GM23338 (cell line): ENCODE measurements around the gene OTOR. TPM values are rescaled to one million over a fixed set of nuclear protein-coding genes. Genes with fewer than 3 reads are reported as not detected.

Experiments
- ATAC-seq: fragments of 200-7000 bp; cut with Tn5 transposase; 3 replicates; pipeline ENCODE4 v1.9.1; 2020
- DNase-seq: peaks from one replicate; pipeline ENCODE4 v3.0.0-alpha.2; 2015; ENCODE audit warnings: low spot score
- H2AFZ ChIP-seq: fragments of 200-600 bp; sonication (generic); 2 replicates; pipeline ENCODE4 v1.8.0; 2016; ENCODE audit warnings: antibody characterized with exemption, mild to moderate bottlenecking, moderate library complexity
- H3F3A ChIP-seq: fragments of 200-600 bp; sonication (generic); replicated peaks from 2 replicates; pipeline ENCODE4 v1.8.0; 2017; ENCODE audit warnings: antibody characterized with exemption, mixed run types, low read depth
- H3K27ac ChIP-seq: fragments of 200-600 bp; sonication (generic); 2 replicates; pipeline ENCODE4 v1.6.1; 2016; ENCODE audit warnings: low read depth
- H3K27me3 ChIP-seq: fragments of 200-600 bp; sonication (generic); 2 replicates; pipeline ENCODE4 v1.8.0; 2016; ENCODE audit warnings: mild to moderate bottlenecking, mixed run types, moderate library complexity; ENCODE audit not compliant: insufficient read depth
- H3K36me3 ChIP-seq: fragments of 200-600 bp; sonication (generic); 2 replicates; pipeline ENCODE4 v1.8.0; 2016; ENCODE audit warnings: mild to moderate bottlenecking; ENCODE audit not compliant: insufficient read depth
- H3K4me1 ChIP-seq: fragments of 200-600 bp; sonication (generic); 2 replicates; pipeline ENCODE4 v1.8.0; 2016; ENCODE audit warnings: mild to moderate bottlenecking, moderate library complexity; ENCODE audit not compliant: insufficient read depth
- H3K4me2 ChIP-seq: fragments of 200-600 bp; sonication (generic); 2 replicates; pipeline ENCODE4 v1.7.1; 2017; ENCODE audit warnings: mixed run types
- H3K4me3 ChIP-seq: fragments of 200-600 bp; sonication (generic); 2 replicates; pipeline ENCODE4 v1.6.1; 2016; ENCODE audit warnings: mixed run types
- H3K79me2 ChIP-seq: fragments of 200-600 bp; sonication (generic); replicated peaks from 2 replicates; pipeline ENCODE4 v1.8.0; 2017; ENCODE audit warnings: mild to moderate bottlenecking; ENCODE audit not compliant: insufficient read depth
- H3K9me2 ChIP-seq: fragments of 200-600 bp; sonication (generic); 2 replicates; pipeline ENCODE4 v1.8.0; 2017; ENCODE audit not compliant: insufficient read depth
- H4K20me1 ChIP-seq: fragments of 200-600 bp; sonication (generic); replicated peaks from 2 replicates; pipeline ENCODE4 v1.8.0; 2017; ENCODE audit warnings: mild to moderate bottlenecking; ENCODE audit not compliant: insufficient read depth
- H3K27ac Mint-ChIP-seq: 2 replicates; pipeline ENCODE4 v1.8.0; 2020; ENCODE audit warnings: inconsistent platforms, mild to moderate bottlenecking, moderate library complexity, mixed read lengths
- H3K27me3 Mint-ChIP-seq: 3 replicates; pipeline ENCODE4 v1.8.0; 2022; ENCODE audit warnings: low read depth, mild to moderate bottlenecking, moderate library complexity, mixed read lengths, inconsistent platforms; ENCODE audit not compliant: insufficient read depth, poor library complexity
- H3K36me3 Mint-ChIP-seq: 3 replicates; pipeline ENCODE4 v1.8.0; 2021; ENCODE audit warnings: low read depth, mild to moderate bottlenecking, inconsistent platforms, moderate library complexity, mixed read lengths
- H3K4me1 Mint-ChIP-seq: 3 replicates; pipeline ENCODE4 v1.8.0; 2020; ENCODE audit warnings: mild to moderate bottlenecking, inconsistent platforms, mixed read lengths
- H3K4me3 Mint-ChIP-seq: 3 replicates; pipeline ENCODE4 v1.8.0; 2021; ENCODE audit warnings: moderate library complexity, mild to moderate bottlenecking, inconsistent platforms, mixed read lengths
- H3K9me3 Mint-ChIP-seq: 3 replicates; pipeline ENCODE4 v1.8.0; 2020; ENCODE audit warnings: moderate library complexity, mild to moderate bottlenecking, inconsistent platforms, mixed read lengths
- CREB1 ChIP-seq: fragments of 250-450 bp; sonication (Bioruptor Pico); IDR thresholded peaks from 2 replicates; pipeline ENCODE4 v1.5.0; 2020; ENCODE audit warnings: low read depth, mild to moderate bottlenecking, moderate library complexity
- EZH2 ChIP-seq: fragments of 200-600 bp; sonication (generic); IDR thresholded peaks from one replicate; pipeline ENCODE4 v1.8.0; 2017; ENCODE audit warnings: antibody characterized with exemption, mild to moderate bottlenecking, low read depth; ENCODE audit not compliant: unreplicated experiment
- EZH2phosphoT487 ChIP-seq: fragments of 200-600 bp; sonication (generic); IDR thresholded peaks from one replicate; pipeline ENCODE4 v1.8.1; 2018; ENCODE audit warnings: antibody characterized with exemption; ENCODE audit not compliant: unreplicated experiment
- JUNB ChIP-seq: IDR thresholded peaks from one replicate; pipeline ENCODE4 v1.6.1; 2016; ENCODE audit warnings: antibody characterized with exemption; ENCODE audit not compliant: unreplicated experiment
- NANOG ChIP-seq: IDR thresholded peaks from 2 replicates; pipeline ENCODE4 v1.6.1; 2016; ENCODE audit warnings: antibody characterized with exemption, borderline replicate concordance
- POLR2AphosphoS5 ChIP-seq: IDR thresholded peaks from 2 replicates; pipeline ENCODE4 v1.6.1; 2016; ENCODE audit warnings: antibody characterized with exemption, low read depth
- STAT1 ChIP-seq: IDR thresholded peaks from one replicate; pipeline ENCODE4 v1.6.1; 2016; ENCODE audit warnings: antibody characterized with exemption; ENCODE audit not compliant: unreplicated experiment
- ZNF114 ChIP-seq: fragments of 250-450 bp; sonication (Bioruptor Pico); IDR thresholded peaks from 2 replicates; pipeline ENCODE4 v1.5.0; 2020; ENCODE audit warnings: mild to moderate bottlenecking, moderate library complexity
- ZNF331 ChIP-seq: fragments of 250-450 bp; sonication (Bioruptor Pico); IDR thresholded peaks from 2 replicates; pipeline ENCODE4 v1.5.0; 2020; ENCODE audit warnings: low read depth, mild to moderate bottlenecking, moderate library complexity
- ZNF462 ChIP-seq: fragments of 250-450 bp; sonication (Bioruptor Pico); IDR thresholded peaks from 2 replicates; pipeline ENCODE4 v1.5.0; 2020; ENCODE audit warnings: mild to moderate bottlenecking, moderate library complexity
- polyA plus RNA-seq: library from polyadenylated mRNA; unstranded; fragments of >200 nt; fragmentation: Nextera tagmentation; extraction: Ambion mirVana; gene quantifications from 2 replicates; pipeline ENCODE4 v1.2.1, GENCODE V29; 2016
- total RNA-seq: library from RNA; depleted of rRNA; stranded (reverse); fragments of >200 nt; shearing (Covaris generic); gene quantifications from 2 replicates; pipeline ENCODE4 v1.2.3, GENCODE V29; 2014
- TF ChIP-seq, protein P1 (sequence below), 2 experiments: fragments of 200-600 bp in 1 of 2; sonication (generic) in 1 of 2; conservative IDR thresholded peaks; 2 replicates each; pipeline versions ENCODE4 v1.5.1 to v1.6.1; 2016 to 2017; ENCODE audit warnings: antibody characterized with exemption in 2 of 2, low read depth in 2 of 2, mild to moderate bottlenecking in 2 of 2, moderate library complexity in 1 of 2
- TF ChIP-seq, protein P2 (sequence below): IDR thresholded peaks from one replicate; pipeline ENCODE4 v1.6.1; 2018; ENCODE audit warnings: antibody characterized with exemption; ENCODE audit not compliant: unreplicated experiment

Gene OTOR
- total and polyA plus RNA-seq, 2 experiments from 2014 or later = not detected

- TF ChIP-seq ZNF462 (CRISPR knock-in tag) = no peak
Measured at GRCh38 chr20:16740365-16741072, 7.6 kb upstream of the OTOR start (continued).

GRCh38 chr20:16744178-16744807 is 3.9 kb upstream of the OTOR start:
- Histone ChIP-seq H3K9me2 (no peaks in the 10 kb centered on the region), H3K4me1 (no peaks in the 10 kb centered on the region), H3K4me2 (no peak overlapping the region), H3K27me3 (no peaks in the 10 kb centered on the region), H2AFZ (no peak overlapping the region), H3K27ac (no peak overlapping the region), H3K36me3 (peaks cover 25% of the 10 kb centered on the region), H3K79me2 (no peaks in the 10 kb centered on the region), H3K4me3 (no peak overlapping the region), H4K20me1 (no peaks in the 10 kb centered on the region), H3F3A (no peaks in the 10 kb centered on the region)
- Mint-ChIP-seq H3K4me3 (no peak overlapping the region), H3K27me3 (peaks cover 2% of the 10 kb centered on the region), H3K4me1 (peaks cover 9% of the 10 kb centered on the region; the same call in 2 of the 3 replicates), H3K27ac (no peak overlapping the region), H3K9me3 (no peaks in the 10 kb centered on the region), H3K36me3 (peaks cover 18% of the 10 kb centered on the region)
- ATAC-seq (no peak), DNase-seq (no peak)
- TF ChIP-seq JUNB = no peak
- TF ChIP-seq POLR2AphosphoS5 = no peak
- TF ChIP-seq CREB1 = no peak
- TF ChIP-seq EZH2phosphoT487 = no peak
- no peak for TF ChIP-seq ZNF114 (CRISPR knock-in tag)
- no peak for TF ChIP-seq STAT1
- TF ChIP-seq, protein P1, sequence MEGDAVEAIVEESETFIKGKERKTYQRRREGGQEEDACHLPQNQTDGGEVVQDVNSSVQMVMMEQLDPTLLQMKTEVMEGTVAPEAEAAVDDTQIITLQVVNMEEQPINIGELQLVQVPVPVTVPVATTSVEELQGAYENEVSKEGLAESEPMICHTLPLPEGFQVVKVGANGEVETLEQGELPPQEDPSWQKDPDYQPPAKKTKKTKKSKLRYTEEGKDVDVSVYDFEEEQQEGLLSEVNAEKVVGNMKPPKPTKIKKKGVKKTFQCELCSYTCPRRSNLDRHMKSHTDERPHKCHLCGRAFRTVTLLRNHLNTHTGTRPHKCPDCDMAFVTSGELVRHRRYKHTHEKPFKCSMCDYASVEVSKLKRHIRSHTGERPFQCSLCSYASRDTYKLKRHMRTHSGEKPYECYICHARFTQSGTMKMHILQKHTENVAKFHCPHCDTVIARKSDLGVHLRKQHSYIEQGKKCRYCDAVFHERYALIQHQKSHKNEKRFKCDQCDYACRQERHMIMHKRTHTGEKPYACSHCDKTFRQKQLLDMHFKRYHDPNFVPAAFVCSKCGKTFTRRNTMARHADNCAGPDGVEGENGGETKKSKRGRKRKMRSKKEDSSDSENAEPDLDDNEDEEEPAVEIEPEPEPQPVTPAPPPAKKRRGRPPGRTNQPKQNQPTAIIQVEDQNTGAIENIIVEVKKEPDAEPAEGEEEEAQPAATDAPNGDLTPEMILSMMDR (conservative IDR thresholded peaks at IDR 0.05; ENCODE audit: low read depth in 2 of 2) = no peak
- no peak for TF ChIP-seq NANOG
- TF ChIP-seq, protein P2, sequence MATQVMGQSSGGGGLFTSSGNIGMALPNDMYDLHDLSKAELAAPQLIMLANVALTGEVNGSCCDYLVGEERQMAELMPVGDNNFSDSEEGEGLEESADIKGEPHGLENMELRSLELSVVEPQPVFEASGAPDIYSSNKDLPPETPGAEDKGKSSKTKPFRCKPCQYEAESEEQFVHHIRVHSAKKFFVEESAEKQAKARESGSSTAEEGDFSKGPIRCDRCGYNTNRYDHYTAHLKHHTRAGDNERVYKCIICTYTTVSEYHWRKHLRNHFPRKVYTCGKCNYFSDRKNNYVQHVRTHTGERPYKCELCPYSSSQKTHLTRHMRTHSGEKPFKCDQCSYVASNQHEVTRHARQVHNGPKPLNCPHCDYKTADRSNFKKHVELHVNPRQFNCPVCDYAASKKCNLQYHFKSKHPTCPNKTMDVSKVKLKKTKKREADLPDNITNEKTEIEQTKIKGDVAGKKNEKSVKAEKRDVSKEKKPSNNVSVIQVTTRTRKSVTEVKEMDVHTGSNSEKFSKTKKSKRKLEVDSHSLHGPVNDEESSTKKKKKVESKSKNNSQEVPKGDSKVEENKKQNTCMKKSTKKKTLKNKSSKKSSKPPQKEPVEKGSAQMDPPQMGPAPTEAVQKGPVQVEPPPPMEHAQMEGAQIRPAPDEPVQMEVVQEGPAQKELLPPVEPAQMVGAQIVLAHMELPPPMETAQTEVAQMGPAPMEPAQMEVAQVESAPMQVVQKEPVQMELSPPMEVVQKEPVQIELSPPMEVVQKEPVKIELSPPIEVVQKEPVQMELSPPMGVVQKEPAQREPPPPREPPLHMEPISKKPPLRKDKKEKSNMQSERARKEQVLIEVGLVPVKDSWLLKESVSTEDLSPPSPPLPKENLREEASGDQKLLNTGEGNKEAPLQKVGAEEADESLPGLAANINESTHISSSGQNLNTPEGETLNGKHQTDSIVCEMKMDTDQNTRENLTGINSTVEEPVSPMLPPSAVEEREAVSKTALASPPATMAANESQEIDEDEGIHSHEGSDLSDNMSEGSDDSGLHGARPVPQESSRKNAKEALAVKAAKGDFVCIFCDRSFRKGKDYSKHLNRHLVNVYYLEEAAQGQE = no peak
- TF ChIP-seq EZH2 = no peak
- TF ChIP-seq ZNF331 (CRISPR knock-in tag) = no peak
